H1 (cell line): ENCODE data around the gene CBFA2T2.

ENCODE experiments used
- EZH2 ChIP-seq: fragments of 200-600 bp; sonication (generic); IDR thresholded peaks from 2 replicates; pipeline ENCODE4 v1.7.1; 2012; ENCODE audit warnings: low read depth, mild to moderate bottlenecking, moderate library complexity, low read length, inconsistent platforms; ENCODE audit not compliant: severe bottlenecking
- MAFK ChIP-seq: IDR thresholded peaks from 2 replicates; pipeline ENCODE4 v1.6.1; 2012; ENCODE audit warnings: low read depth, mild to moderate bottlenecking, improper control_type of control experiment, low read length
- RFX5 ChIP-seq: IDR thresholded peaks from 2 replicates; pipeline ENCODE4 v1.6.1; 2011; ENCODE audit warnings: low read depth, low read length, improper control_type of control experiment, borderline replicate concordance
- SP4 ChIP-seq: IDR thresholded peaks from 2 replicates; pipeline ENCODE4 v1.6.1; 2012; ENCODE audit warnings: low read length, inconsistent platforms
- TCF12 ChIP-seq: IDR thresholded peaks from 2 replicates; pipeline ENCODE4 v1.6.1; 2011; ENCODE audit warnings: low read depth, mild to moderate bottlenecking, low read length
- TF ChIP-seq, protein P1 (sequence below), 3 experiments: IDR thresholded peaks; 1 replicate in 2 of 3; 2 replicates in 1 of 3; pipeline versions ENCODE4 v1.5.1 to v1.6.1; 2011; ENCODE audit warnings: low read length in 3 of 3, mild to moderate bottlenecking in 3 of 3, inconsistent platforms in 2 of 3, low read depth in 1 of 3, moderate library complexity in 1 of 3; ENCODE audit not compliant: insufficient read depth in 1 of 3; ENCODE audit errors: control extremely low read depth in 1 of 3

DNA sequence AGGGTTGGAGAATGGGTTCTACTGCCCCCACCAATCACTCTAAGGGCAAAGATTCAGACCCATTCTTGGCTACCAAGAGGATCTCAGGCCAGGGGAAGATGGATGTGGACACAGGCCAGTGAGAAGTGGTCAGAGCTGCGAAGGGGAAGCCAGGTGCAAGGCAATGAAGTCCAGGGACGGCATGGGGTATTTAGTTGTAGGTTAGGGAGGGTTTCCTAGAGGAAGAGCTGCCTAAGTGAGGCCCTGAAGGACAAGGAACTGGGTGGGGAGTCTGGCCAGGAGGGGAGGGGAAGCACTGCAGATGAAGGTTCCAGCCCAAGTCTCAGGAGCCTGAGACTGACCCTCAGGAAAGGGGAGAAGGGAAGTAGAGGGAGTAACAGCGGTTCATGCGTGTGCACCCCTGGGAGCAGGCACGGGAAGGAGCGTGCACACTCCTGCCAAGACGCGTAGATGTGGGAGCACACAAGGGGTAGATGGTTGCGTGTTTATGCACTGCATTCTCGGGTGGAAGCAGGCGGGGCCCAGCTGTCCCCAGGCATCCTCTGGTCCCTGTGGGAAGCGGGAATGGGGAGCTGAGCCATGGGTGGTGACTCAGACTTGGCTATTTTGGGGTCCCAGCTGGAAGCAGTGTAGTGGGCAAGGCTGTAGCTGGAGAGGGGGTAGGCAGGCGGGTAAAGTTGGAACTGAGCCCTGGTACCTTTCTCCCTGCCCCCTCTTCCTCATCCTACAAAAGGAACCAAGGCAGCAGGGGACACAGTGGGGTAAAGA is 180.2 kb downstream of the CBFA2T2 start:
- no peak for TF ChIP-seq RFX5
- TF ChIP-seq MAFK, result no peak
- no peak for TF ChIP-seq SP4
- no peak for TF ChIP-seq TCF12
- TF ChIP-seq, protein P1, sequence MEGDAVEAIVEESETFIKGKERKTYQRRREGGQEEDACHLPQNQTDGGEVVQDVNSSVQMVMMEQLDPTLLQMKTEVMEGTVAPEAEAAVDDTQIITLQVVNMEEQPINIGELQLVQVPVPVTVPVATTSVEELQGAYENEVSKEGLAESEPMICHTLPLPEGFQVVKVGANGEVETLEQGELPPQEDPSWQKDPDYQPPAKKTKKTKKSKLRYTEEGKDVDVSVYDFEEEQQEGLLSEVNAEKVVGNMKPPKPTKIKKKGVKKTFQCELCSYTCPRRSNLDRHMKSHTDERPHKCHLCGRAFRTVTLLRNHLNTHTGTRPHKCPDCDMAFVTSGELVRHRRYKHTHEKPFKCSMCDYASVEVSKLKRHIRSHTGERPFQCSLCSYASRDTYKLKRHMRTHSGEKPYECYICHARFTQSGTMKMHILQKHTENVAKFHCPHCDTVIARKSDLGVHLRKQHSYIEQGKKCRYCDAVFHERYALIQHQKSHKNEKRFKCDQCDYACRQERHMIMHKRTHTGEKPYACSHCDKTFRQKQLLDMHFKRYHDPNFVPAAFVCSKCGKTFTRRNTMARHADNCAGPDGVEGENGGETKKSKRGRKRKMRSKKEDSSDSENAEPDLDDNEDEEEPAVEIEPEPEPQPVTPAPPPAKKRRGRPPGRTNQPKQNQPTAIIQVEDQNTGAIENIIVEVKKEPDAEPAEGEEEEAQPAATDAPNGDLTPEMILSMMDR (IDR thresholded peaks at IDR 0.05; ENCODE audit: control extremely low read depth in 1 of 3, insufficient read depth in 1 of 3, low read depth in 1 of 3, low read length in 3 of 3), result no peak
- no peak for TF ChIP-seq EZH2
